ENCODE data around the gene IMP4.

- TF ChIP-seq SRF (IDR thresholded peaks at IDR 0.05; ENCODE audit: low read depth, low read length), result no peak
- TF ChIP-seq POLR2A (IDR thresholded peaks at IDR 0.05; ENCODE audit: control extremely low read depth in 1 of 2, low read depth in 2 of 2, low read length in 2 of 2), result no peak
- TF ChIP-seq YY1 (IDR thresholded peaks at IDR 0.05; ENCODE audit: low read depth, low read length), result no peak
- no peak for TF ChIP-seq GABPA (IDR thresholded peaks at IDR 0.05; ENCODE audit: borderline replicate concordance, insufficient read depth, low read length)
- no peak for TF ChIP-seq CTCF (IDR thresholded peaks at IDR 0.05; ENCODE audit: control extremely low read depth in 1 of 3, insufficient read depth in 1 of 3, low read depth in 1 of 3, low read length in 3 of 3)
- no peak for TF ChIP-seq CEBPB (IDR thresholded peaks at IDR 0.05; ENCODE audit: low read depth, low read length)
- TF ChIP-seq MAFK (IDR thresholded peaks at IDR 0.05; ENCODE audit: low read depth, low read length), result no peak
- TF ChIP-seq RFX5 (IDR thresholded peaks at IDR 0.05; ENCODE audit: borderline replicate concordance, low read depth, low read length), result no peak
- TF ChIP-seq TAF1 (IDR thresholded peaks at IDR 0.05; ENCODE audit: low read depth, low read length), result no peak
- no peak for TF ChIP-seq HDAC6 (IDR thresholded peaks at IDR 0.05; ENCODE audit: low read depth, low read length)
- no peak for TF ChIP-seq TBP (IDR thresholded peaks at IDR 0.05; ENCODE audit: low read depth, low read length)
- TF ChIP-seq EZH2 (IDR thresholded peaks at IDR 0.05; ENCODE audit: low read depth, low read length, severe bottlenecking), result no peak
Observed at GRCh38 chr2:130366720-130367119, 24.0 kb downstream of the IMP4 start.

All from H1 (cell line).